ENCODE data around the gene HSPG2. TPM values are rescaled to one million over a fixed set of nuclear protein-coding genes. Genes with fewer than 3 reads are reported as not detected.

Gene HSPG2
- total and polyA plus RNA-seq, 2 experiments from 2014 or later, result 72.4 to 81.2 TPM

DNA sequence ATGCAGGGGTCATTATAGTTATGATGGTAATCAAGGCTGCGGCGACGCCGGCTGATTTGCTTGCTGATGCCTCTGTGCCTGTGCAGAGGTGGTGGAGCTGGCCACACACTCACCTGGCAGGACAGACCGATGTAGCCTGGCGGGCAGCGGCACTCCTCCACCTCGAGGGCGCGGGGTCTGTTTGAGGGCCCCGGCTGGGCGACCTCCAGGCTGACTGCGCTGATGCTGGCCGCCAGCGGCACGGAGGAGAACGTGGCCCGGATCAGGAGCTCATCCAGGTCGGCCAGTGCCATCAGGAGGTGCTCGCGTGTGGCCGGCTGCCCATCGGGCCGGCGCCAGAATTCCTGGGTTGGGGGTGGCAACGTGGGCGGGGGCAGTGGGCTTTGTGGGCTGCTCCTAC lies 72.4 kb downstream of the HSPG2 start:
- Histone ChIP-seq H4K20me1 (ENCODE audit: insufficient read depth, poor library complexity, severe bottlenecking) (no peaks in the 10 kb centered on the region), H3K4me3 (no peak overlapping the region), H3K4me2 (no peak overlapping the region), H3K27me3 (no peaks in the 10 kb centered on the region), H3K27ac (no peak overlapping the region), H3K9me3 (ENCODE audit: low read depth) (no peaks in the 10 kb centered on the region), H3K36me3 (replicated peaks; ENCODE audit: insufficient read depth, low read depth) (no peaks in the 10 kb centered on the region), H3K79me2 (no peaks in the 10 kb centered on the region), H3K9me2 (replicated peaks; ENCODE audit: insufficient read depth) (no peaks in the 10 kb centered on the region), H2AFZ (no peak overlapping the region), H3K4me1 (ENCODE audit: insufficient read depth) (no peaks in the 10 kb centered on the region)
- no peak for DNase-seq (ENCODE audit: low spot score)
- TF ChIP-seq EZH2 (IDR thresholded peaks at IDR 0.05; ENCODE audit: borderline replicate concordance) (no peak), EZH2phosphoT487 (IDR thresholded peaks at IDR 0.05; ENCODE audit: low read depth, severe bottlenecking, unreplicated experiment) (no peak)
- TF ChIP-seq, protein P1, sequence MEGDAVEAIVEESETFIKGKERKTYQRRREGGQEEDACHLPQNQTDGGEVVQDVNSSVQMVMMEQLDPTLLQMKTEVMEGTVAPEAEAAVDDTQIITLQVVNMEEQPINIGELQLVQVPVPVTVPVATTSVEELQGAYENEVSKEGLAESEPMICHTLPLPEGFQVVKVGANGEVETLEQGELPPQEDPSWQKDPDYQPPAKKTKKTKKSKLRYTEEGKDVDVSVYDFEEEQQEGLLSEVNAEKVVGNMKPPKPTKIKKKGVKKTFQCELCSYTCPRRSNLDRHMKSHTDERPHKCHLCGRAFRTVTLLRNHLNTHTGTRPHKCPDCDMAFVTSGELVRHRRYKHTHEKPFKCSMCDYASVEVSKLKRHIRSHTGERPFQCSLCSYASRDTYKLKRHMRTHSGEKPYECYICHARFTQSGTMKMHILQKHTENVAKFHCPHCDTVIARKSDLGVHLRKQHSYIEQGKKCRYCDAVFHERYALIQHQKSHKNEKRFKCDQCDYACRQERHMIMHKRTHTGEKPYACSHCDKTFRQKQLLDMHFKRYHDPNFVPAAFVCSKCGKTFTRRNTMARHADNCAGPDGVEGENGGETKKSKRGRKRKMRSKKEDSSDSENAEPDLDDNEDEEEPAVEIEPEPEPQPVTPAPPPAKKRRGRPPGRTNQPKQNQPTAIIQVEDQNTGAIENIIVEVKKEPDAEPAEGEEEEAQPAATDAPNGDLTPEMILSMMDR (IDR thresholded peaks at IDR 0.05; ENCODE audit: poor library complexity), result no peak
- 93% methylated on average over 17 of the region's 27 CpGs for WGBS (ENCODE audit: low lambda C conversion rate, missing lambda C conversion rate)

DNA sequence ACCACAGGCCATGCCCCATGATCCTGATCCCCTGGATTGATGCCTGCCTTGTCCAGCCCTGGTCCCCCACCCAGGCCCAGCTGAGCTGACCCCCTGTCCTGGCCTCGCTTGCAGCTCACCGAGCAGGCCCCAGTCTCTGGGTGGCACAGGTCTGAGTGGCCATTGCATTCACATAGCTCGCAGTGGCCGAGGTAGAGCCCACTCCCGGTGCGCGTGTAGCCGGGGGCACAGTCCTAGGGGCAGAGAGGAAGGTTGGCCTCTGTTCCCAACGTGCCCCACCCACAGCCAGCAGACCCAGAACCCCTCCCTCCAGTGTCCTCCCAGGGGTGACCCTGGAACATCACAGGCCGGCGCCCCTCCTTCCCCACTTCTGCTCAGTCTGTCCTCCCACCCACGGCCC lies 73.1 kb downstream of the HSPG2 start:
- H3K4me3 ChIP-seq, result no peak overlapping the region
- no peak for DNase-seq (ENCODE audit: low spot score)
- no peaks in the 10 kb centered on the region for H3K4me1 ChIP-seq (ENCODE audit: insufficient read depth)

GRCh38 chr1:21861602-21862429 lies 75.3 kb downstream of the HSPG2 start:
- DNase-seq (ENCODE audit: low spot score), result no peak
- 86% methylated on average over 19 of the region's 19 CpGs for WGBS (ENCODE audit: low lambda C conversion rate, missing lambda C conversion rate)
- no peaks in the 10 kb centered on the region for H3K9me2 ChIP-seq (replicated peaks; ENCODE audit: insufficient read depth)
- TF ChIP-seq, protein P1 (IDR thresholded peaks at IDR 0.05; ENCODE audit: poor library complexity), result no peak
- no peak for TF ChIP-seq EZH2phosphoT487 (IDR thresholded peaks at IDR 0.05; ENCODE audit: low read depth, severe bottlenecking, unreplicated experiment)
- no peak for TF ChIP-seq EZH2 (IDR thresholded peaks at IDR 0.05; ENCODE audit: borderline replicate concordance)
- no peaks in the 10 kb centered on the region for H3K36me3 ChIP-seq (replicated peaks; ENCODE audit: insufficient read depth, low read depth)
- H4K20me1 ChIP-seq (ENCODE audit: insufficient read depth, poor library complexity, severe bottlenecking), result no peaks in the 10 kb centered on the region
- no peaks in the 10 kb centered on the region for H3K9me3 ChIP-seq (ENCODE audit: low read depth)
- no peaks in the 10 kb centered on the region for H3K4me1 ChIP-seq (ENCODE audit: insufficient read depth)
- no peak overlapping the region for H2AFZ ChIP-seq
- peak overlapping the region; percentile 43 for H3K27ac ChIP-seq
- H3K79me2 ChIP-seq, result no peaks in the 10 kb centered on the region
- no peak overlapping the region for H3K4me3 ChIP-seq
- no peaks in the 10 kb centered on the region for H3K27me3 ChIP-seq
- H3K4me2 ChIP-seq, result no peak overlapping the region

More for the DNA sequence above, 73.1 kb downstream of the HSPG2 start:
- Histone ChIP-seq H4K20me1 (ENCODE audit: insufficient read depth, poor library complexity, severe bottlenecking) (no peaks in the 10 kb centered on the region), H3K9me3 (ENCODE audit: low read depth) (no peaks in the 10 kb centered on the region), H3K27me3 (no peaks in the 10 kb centered on the region), H2AFZ (no peak overlapping the region), H3K36me3 (replicated peaks; ENCODE audit: insufficient read depth, low read depth) (no peaks in the 10 kb centered on the region), H3K27ac (no peak overlapping the region), H3K9me2 (replicated peaks; ENCODE audit: insufficient read depth) (no peaks in the 10 kb centered on the region), H3K79me2 (no peaks in the 10 kb centered on the region), H3K4me2 (no peak overlapping the region)
- 98% methylated on average over 4 of the region's 12 CpGs for WGBS (ENCODE audit: low lambda C conversion rate, missing lambda C conversion rate)
- TF ChIP-seq EZH2phosphoT487 (IDR thresholded peaks at IDR 0.05; ENCODE audit: low read depth, severe bottlenecking, unreplicated experiment) (no peak), EZH2 (IDR thresholded peaks at IDR 0.05; ENCODE audit: borderline replicate concordance) (no peak)

GRCh38 chr1:21860971-21861370 lies 76.1 kb downstream of the HSPG2 start:
- H3K4me2 ChIP-seq, result no peak overlapping the region
- no peaks in the 10 kb centered on the region for H3K9me2 ChIP-seq (replicated peaks; ENCODE audit: insufficient read depth)
- no peak overlapping the region for H2AFZ ChIP-seq
- H4K20me1 ChIP-seq (ENCODE audit: insufficient read depth, poor library complexity, severe bottlenecking), result no peaks in the 10 kb centered on the region
- H3K79me2 ChIP-seq, result no peaks in the 10 kb centered on the region
- H3K36me3 ChIP-seq (replicated peaks; ENCODE audit: insufficient read depth, low read depth), result no peaks in the 10 kb centered on the region
- H3K27me3 ChIP-seq, result no peaks in the 10 kb centered on the region
- TF ChIP-seq EZH2phosphoT487 (IDR thresholded peaks at IDR 0.05; ENCODE audit: low read depth, severe bottlenecking, unreplicated experiment) (no peak), EZH2 (IDR thresholded peaks at IDR 0.05; ENCODE audit: borderline replicate concordance) (no peak)
- TF ChIP-seq, protein P1 (IDR thresholded peaks at IDR 0.05; ENCODE audit: poor library complexity), result no peak
- 88% methylated on average over 3 of the region's 3 CpGs for WGBS (ENCODE audit: low lambda C conversion rate, missing lambda C conversion rate)
- H3K4me3 ChIP-seq, result no peak overlapping the region
- H3K27ac ChIP-seq, result no peak overlapping the region
- no peaks in the 10 kb centered on the region for H3K4me1 ChIP-seq (ENCODE audit: insufficient read depth)
- DNase-seq (ENCODE audit: low spot score), result no peak
- H3K9me3 ChIP-seq (ENCODE audit: low read depth), result no peaks in the 10 kb centered on the region
